ENCODE data around the gene PMM2. TPM values are rescaled to one million over a fixed set of nuclear protein-coding genes. Genes with fewer than 3 reads are reported as not detected.

Gene PMM2
- polyA plus RNA-seq, 1 donor (not counting 4 experiments of a cell fraction or from before 2014, with no cell fraction given): 38.6 TPM

- FAIRE-seq (peak; percentile 52), DNase-seq (ENCODE audit: low read depth, low spot score) (no peak)
- Histone ChIP-seq H3K4me1 (ENCODE audit: control insufficient read depth, extremely low read depth, insufficient read depth, low read length) (peaks cover 35% of the 10 kb centered on the region), H3K27me3 (ENCODE audit: control insufficient read depth, extremely low read depth, insufficient read depth, low read length) (no peaks in the 10 kb centered on the region), H3K27ac (ENCODE audit: control insufficient read depth, insufficient read depth, low read length) (peak overlapping the region; percentile 12), H3K4me3 (ENCODE audit: control insufficient read depth in 2 of 3, extremely low read depth in 1 of 3, insufficient read depth in 2 of 3, low read depth in 1 of 3, low read length in 3 of 3) (no peak overlapping the region), H3K9me3 (ENCODE audit: control insufficient read depth, low read depth, low read length) (no peaks in the 10 kb centered on the region), H3K9ac (ENCODE audit: control insufficient read depth, extremely low read depth, insufficient read depth, low read length) (no peak overlapping the region), H3K79me2 (ENCODE audit: control insufficient read depth, insufficient read depth, low read length) (peaks cover 87% of the 10 kb centered on the region), H3K36me3 (ENCODE audit: control insufficient read depth in 2 of 2, extremely low read depth in 1 of 2, insufficient read depth in 2 of 2, low read length in 2 of 2) (peaks cover 6 to 7% of the 10 kb centered on the region in 2 experiments), H2AFZ (ENCODE audit: control insufficient read depth, low read length) (no peak overlapping the region), H4K20me1 (ENCODE audit: control insufficient read depth, extremely low read depth, insufficient read depth, low read length) (peaks cover 29% of the 10 kb centered on the region), H3K4me2 (ENCODE audit: control insufficient read depth, extremely low read depth, insufficient read depth, low read depth, low read length) (peak overlapping the region; percentile 66), H3K9me1 (ENCODE audit: control insufficient read depth, extremely low read depth, insufficient read depth, low read length) (peaks cover 9% of the 10 kb centered on the region)
- TF ChIP-seq EZH2 (IDR thresholded peaks at IDR 0.05; ENCODE audit: low read length) (no peak), CTCF (optimal IDR thresholded peaks at IDR 0.05 in 1 of 3, IDR thresholded peaks at IDR 0.05 in 1 of 3, conservative IDR thresholded peaks at IDR 0.05 in 1 of 3; ENCODE audit: extremely low read depth in 1 of 3, insufficient read depth in 2 of 3, low read length in 3 of 3) (no peak)
- dilution Hi-C loops (cut with MboI; ENCODE audit: extremely low pct_ligation_motif_present, low sequenced_read_pairs): no loop called here
Observed at GRCh38 chr16:8863594-8864424, 66.2 kb downstream of the PMM2 start.

- no peak for DNase-seq (ENCODE audit: low read depth, low spot score)
- H3K9me1 ChIP-seq (ENCODE audit: control insufficient read depth, extremely low read depth, insufficient read depth, low read length): peaks cover 9% of the 10 kb centered on the region
- peak overlapping the region; percentile 4 for H3K9ac ChIP-seq (ENCODE audit: control insufficient read depth, extremely low read depth, insufficient read depth, low read length)
- peaks cover 29% of the 10 kb centered on the region for H4K20me1 ChIP-seq (ENCODE audit: control insufficient read depth, extremely low read depth, insufficient read depth, low read length)
- no peaks in the 10 kb centered on the region for H3K27me3 ChIP-seq (ENCODE audit: control insufficient read depth, extremely low read depth, insufficient read depth, low read length)
- no peaks in the 10 kb centered on the region for H3K9me3 ChIP-seq (ENCODE audit: control insufficient read depth, low read depth, low read length)
- peaks cover 80% of the 10 kb centered on the region for H3K79me2 ChIP-seq (ENCODE audit: control insufficient read depth, insufficient read depth, low read length)
- H3K4me1 ChIP-seq (ENCODE audit: control insufficient read depth, extremely low read depth, insufficient read depth, low read length): peaks cover 37% of the 10 kb centered on the region
- no peak for FAIRE-seq
- dilution Hi-C loops (cut with MboI; ENCODE audit: extremely low pct_ligation_motif_present, low sequenced_read_pairs): no loop called here
- H3K36me3 ChIP-seq (ENCODE audit: control insufficient read depth in 2 of 2, extremely low read depth in 1 of 2, insufficient read depth in 2 of 2, low read length in 2 of 2): peaks cover 3 to 7% of the 10 kb centered on the region in 2 experiments
- TF ChIP-seq CTCF (optimal IDR thresholded peaks at IDR 0.05 in 1 of 3, IDR thresholded peaks at IDR 0.05 in 1 of 3, conservative IDR thresholded peaks at IDR 0.05 in 1 of 3; ENCODE audit: extremely low read depth in 1 of 3, insufficient read depth in 2 of 3, low read length in 3 of 3) (no peak), EZH2 (IDR thresholded peaks at IDR 0.05; ENCODE audit: low read length) (no peak)
- no peak overlapping the region for H2AFZ ChIP-seq (ENCODE audit: control insufficient read depth, low read length)
- peak overlapping the region; percentile 36 for H3K27ac ChIP-seq (ENCODE audit: control insufficient read depth, insufficient read depth, low read length)
- H3K4me3 ChIP-seq (ENCODE audit: control insufficient read depth in 2 of 3, extremely low read depth in 1 of 3, insufficient read depth in 2 of 3, low read depth in 1 of 3, low read length in 3 of 3): no peak overlapping the region
- H3K4me2 ChIP-seq (ENCODE audit: control insufficient read depth, extremely low read depth, insufficient read depth, low read depth, low read length): peak overlapping the region; percentile 66
Observed at GRCh38 chr16:8864480-8865110, 67.0 kb downstream of the PMM2 start.

Measured in keratinocyte (primary cell).